ENCODE results near the gene IMPG2. TPM values are rescaled to one million over a fixed set of nuclear protein-coding genes. Genes with fewer than 3 reads are reported as not detected.
A peak's percentile ranks its signal among the peaks of the same experiment; 100 is the strongest.

Gene IMPG2
- total RNA-seq, 2 experiments from 2014 or later, result 0.45 to 0.66 TPM

DNA sequence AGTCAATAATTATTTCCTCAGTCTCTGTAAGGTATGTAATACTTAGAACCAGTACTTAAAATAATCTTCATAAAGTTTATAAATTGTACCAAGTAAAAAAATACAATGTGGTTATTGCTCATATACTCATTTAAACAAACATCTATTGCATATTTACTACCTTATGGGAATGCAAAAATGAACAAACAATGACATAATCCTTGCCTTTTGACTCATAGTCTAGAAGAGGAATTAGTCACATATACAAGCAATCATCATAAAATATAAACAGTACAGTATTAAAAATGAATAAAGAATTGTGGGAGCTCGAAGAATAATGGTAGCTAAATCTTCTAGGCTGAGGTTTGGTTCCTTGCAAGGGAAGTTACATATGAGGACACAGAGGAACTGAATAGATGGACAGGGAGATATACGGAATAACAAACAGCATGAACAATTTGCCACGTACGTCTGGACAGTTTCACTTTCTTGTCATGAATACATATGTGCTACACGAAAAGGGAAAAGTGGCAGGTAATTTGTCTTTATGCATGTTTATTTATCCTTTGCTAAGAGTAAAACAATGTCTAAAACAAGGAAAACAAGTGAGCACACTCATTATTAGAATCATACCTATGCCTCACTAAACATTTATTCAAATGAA, 17.2 kb downstream of the IMPG2 start:
- no peak overlapping the region for H3K27ac Mint-ChIP-seq
- ChIA-PET POLR2A (no interaction called here), CTCF (interaction anchor here (1.2 kb wide), 1 partner anchor 9 kb away, joined by 3 read pairs; no protein-coding TSS in a partner anchor)
- no peak overlapping the region for H3K4me3 ChIP-seq (ENCODE audit: low read length)
- H3K9me3 ChIP-seq (ENCODE audit: control insufficient read depth in 1 of 2, insufficient read depth in 1 of 2, low read length in 2 of 2), result peaks cover 9 to 13% of the 10 kb centered on the region in 2 experiments
- no peaks in the 10 kb centered on the region for H3K4me1 ChIP-seq (ENCODE audit: insufficient read depth, low read length)
- H3K36me3 Mint-ChIP-seq (ENCODE audit: low read depth), result peaks cover 45% of the 10 kb centered on the region
- H3K36me3 ChIP-seq (ENCODE audit: insufficient read depth, low read length), result no peaks in the 10 kb centered on the region
- no peaks in the 10 kb centered on the region for H3K4me1 Mint-ChIP-seq (ENCODE audit: low read depth)
- ATAC-seq (ENCODE audit: poor library complexity) (no peak), DNase-seq (no peak)
- no peaks in the 10 kb centered on the region for H3K27me3 Mint-ChIP-seq
- H3K4me3 Mint-ChIP-seq, result no peak overlapping the region
- no peaks in the 10 kb centered on the region for H3K27me3 ChIP-seq (ENCODE audit: control insufficient read depth in 1 of 2, insufficient read depth in 2 of 2, low read length in 2 of 2)
- intact Hi-C loops (cut with DNase I, micrococcal nuclease), result no loop called here
- peaks cover 12% of the 10 kb centered on the region for H3K9me3 Mint-ChIP-seq
- TF ChIP-seq, protein P1, sequence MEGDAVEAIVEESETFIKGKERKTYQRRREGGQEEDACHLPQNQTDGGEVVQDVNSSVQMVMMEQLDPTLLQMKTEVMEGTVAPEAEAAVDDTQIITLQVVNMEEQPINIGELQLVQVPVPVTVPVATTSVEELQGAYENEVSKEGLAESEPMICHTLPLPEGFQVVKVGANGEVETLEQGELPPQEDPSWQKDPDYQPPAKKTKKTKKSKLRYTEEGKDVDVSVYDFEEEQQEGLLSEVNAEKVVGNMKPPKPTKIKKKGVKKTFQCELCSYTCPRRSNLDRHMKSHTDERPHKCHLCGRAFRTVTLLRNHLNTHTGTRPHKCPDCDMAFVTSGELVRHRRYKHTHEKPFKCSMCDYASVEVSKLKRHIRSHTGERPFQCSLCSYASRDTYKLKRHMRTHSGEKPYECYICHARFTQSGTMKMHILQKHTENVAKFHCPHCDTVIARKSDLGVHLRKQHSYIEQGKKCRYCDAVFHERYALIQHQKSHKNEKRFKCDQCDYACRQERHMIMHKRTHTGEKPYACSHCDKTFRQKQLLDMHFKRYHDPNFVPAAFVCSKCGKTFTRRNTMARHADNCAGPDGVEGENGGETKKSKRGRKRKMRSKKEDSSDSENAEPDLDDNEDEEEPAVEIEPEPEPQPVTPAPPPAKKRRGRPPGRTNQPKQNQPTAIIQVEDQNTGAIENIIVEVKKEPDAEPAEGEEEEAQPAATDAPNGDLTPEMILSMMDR (IDR thresholded peaks at IDR 0.05), result no peak
- H3K27ac ChIP-seq (ENCODE audit: low read depth in 1 of 2, low read length in 2 of 2), result no peak overlapping the region

DNA sequence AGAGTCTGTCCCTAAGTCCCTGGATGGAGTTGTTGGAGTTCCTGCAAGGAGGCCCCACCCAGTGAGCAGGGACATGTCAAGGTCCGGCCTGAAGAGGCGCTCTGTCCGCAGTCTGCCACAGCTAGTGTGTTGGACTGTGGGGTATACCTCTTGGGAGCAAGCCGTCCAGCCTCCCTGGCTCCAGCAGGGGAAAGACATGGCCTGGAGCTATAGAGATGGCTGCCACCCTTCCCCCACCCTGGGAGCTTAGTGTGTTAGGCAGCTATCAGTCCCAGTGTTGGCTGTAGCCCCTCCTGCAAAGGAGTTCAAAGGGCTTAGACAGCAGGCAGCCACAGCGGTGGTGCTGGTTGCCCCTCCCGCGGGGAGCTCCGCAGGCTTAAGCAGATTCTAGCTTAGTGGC, 20.3 kb downstream of the IMPG2 start:
- peaks cover 28% of the 10 kb centered on the region for H3K36me3 Mint-ChIP-seq (ENCODE audit: low read depth)
- TF ChIP-seq, protein P1 (IDR thresholded peaks at IDR 0.05), result no peak

DNA sequence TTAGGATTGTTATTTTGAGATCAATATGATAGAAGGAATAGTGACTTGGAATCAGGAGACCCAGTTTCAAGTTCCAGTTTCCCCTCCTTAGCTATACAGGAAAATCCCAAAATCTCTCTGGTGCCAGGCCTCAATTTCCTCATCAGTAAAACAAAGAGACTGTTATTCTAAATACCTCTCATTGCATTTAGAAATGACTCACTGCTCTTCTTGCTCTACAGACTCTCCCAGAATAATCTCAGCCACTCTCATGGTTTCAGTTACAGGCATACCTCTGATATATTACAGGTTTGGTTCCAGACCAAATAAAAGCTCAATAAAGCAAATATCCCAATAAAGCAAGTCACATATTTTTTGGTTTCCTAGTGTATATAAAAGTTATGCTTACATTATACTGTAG, 28.3 kb downstream of the IMPG2 start:
- peaks cover 20% of the 10 kb centered on the region for H3K9me3 Mint-ChIP-seq
- CTCF ChIA-PET, result no interaction called here
- ATAC-seq (ENCODE audit: poor library complexity) (no peak), DNase-seq (no peak)
- no peaks in the 10 kb centered on the region for H3K27me3 ChIP-seq (ENCODE audit: control insufficient read depth in 1 of 2, insufficient read depth in 2 of 2, low read length in 2 of 2)
- H3K4me1 ChIP-seq (ENCODE audit: insufficient read depth, low read length), result no peaks in the 10 kb centered on the region
- no peaks in the 10 kb centered on the region for H3K36me3 ChIP-seq (ENCODE audit: insufficient read depth, low read length)
- H3K36me3 Mint-ChIP-seq (ENCODE audit: low read depth), result peaks cover 23% of the 10 kb centered on the region
- H3K9me3 ChIP-seq (ENCODE audit: control insufficient read depth in 1 of 2, insufficient read depth in 1 of 2, low read length in 2 of 2), result peaks cover 0 to 5% of the 10 kb centered on the region in 2 experiments
- intact Hi-C loops (cut with DNase I, micrococcal nuclease), result no loop called here
- no peaks in the 10 kb centered on the region for H3K27me3 Mint-ChIP-seq
- H3K4me3 Mint-ChIP-seq, result no peak overlapping the region
- H3K27ac ChIP-seq (ENCODE audit: low read depth in 1 of 2, low read length in 2 of 2), result no peak overlapping the region
- H3K4me1 Mint-ChIP-seq (ENCODE audit: low read depth), result no peaks in the 10 kb centered on the region
- H3K27ac Mint-ChIP-seq, result no peak overlapping the region
- H3K4me3 ChIP-seq (ENCODE audit: low read length), result no peak overlapping the region
- POLR2A ChIA-PET, result no interaction called here
- TF ChIP-seq, protein P1 (IDR thresholded peaks at IDR 0.05), result no peak

More for the DNA sequence above, 20.3 kb downstream of the IMPG2 start:
- Histone ChIP-seq H3K27me3 (ENCODE audit: control insufficient read depth in 1 of 2, insufficient read depth in 2 of 2, low read length in 2 of 2) (no peaks in the 10 kb centered on the region), H3K36me3 (ENCODE audit: insufficient read depth, low read length) (no peaks in the 10 kb centered on the region), H3K27ac (ENCODE audit: low read depth in 1 of 2, low read length in 2 of 2) (no peak overlapping the region), H3K4me1 (ENCODE audit: insufficient read depth, low read length) (no peaks in the 10 kb centered on the region), H3K9me3 (ENCODE audit: control insufficient read depth in 1 of 2, insufficient read depth in 1 of 2, low read length in 2 of 2) (peaks cover 0 to 14% of the 10 kb centered on the region in 2 experiments), H3K4me3 (ENCODE audit: low read length) (no peak overlapping the region)
- no peak for ATAC-seq (ENCODE audit: poor library complexity)
- Mint-ChIP-seq H3K27me3 (no peaks in the 10 kb centered on the region), H3K4me3 (no peak overlapping the region), H3K4me1 (ENCODE audit: low read depth) (no peaks in the 10 kb centered on the region), H3K9me3 (peaks cover 21% of the 10 kb centered on the region), H3K27ac (no peak overlapping the region)
- peak in 1 of 14 experiments; percentile 2 for DNase-seq
- CTCF ChIA-PET, result no interaction called here
- intact Hi-C loops (cut with DNase I, micrococcal nuclease), result no loop called here
- POLR2A ChIA-PET, result no interaction called here
